Gastrocnemius medialis (tissue), 4 donors: ENCODE data around the gene GMPPA.

ENCODE experiments used
- CTCF ChIP-seq, 5 experiments: fragments of 450-650 bp in 3 of 5; fragments of 200-600 bp in 2 of 5; sonication (generic) in 2 of 5; IDR thresholded peaks in 4 of 5; conservative IDR thresholded peaks in 1 of 5; 1 replicate in 4 of 5; 2 replicates in 1 of 5; pipeline ENCODE4 v1.5.1; 2016 to 2019; ENCODE audit warnings: antibody characterized with exemption in 5 of 5, mild to moderate bottlenecking in 3 of 5, moderate library complexity in 3 of 5
- POLR2A ChIP-seq, 2 donors: fragments of 450-650 bp; IDR thresholded peaks; one replicate each; pipeline ENCODE4 v1.6.1; 2017; ENCODE audit warnings: antibody characterized with exemption in 2 of 2, mild to moderate bottlenecking in 2 of 2, moderate library complexity in 2 of 2

GRCh38 chr2:219472629-219473187 is 26.0 kb upstream of the GMPPA start:
- TF ChIP-seq CTCF (IDR thresholded peaks at IDR 0.05 in 4 of 5, conservative IDR thresholded peaks at IDR 0.05 in 1 of 5) (no peak), POLR2A (IDR thresholded peaks at IDR 0.05) (no peak)
